ENCODE measurements around the gene RETSAT.
A peak's percentile ranks its signal among the peaks of the same experiment; 100 is the strongest.
"Not testable (repeated sequence)": the region's sequence is repeated elsewhere in the genome, so short reads cannot be mapped to it uniquely, and the experiment has no call there.

Gene RETSAT

DNA sequence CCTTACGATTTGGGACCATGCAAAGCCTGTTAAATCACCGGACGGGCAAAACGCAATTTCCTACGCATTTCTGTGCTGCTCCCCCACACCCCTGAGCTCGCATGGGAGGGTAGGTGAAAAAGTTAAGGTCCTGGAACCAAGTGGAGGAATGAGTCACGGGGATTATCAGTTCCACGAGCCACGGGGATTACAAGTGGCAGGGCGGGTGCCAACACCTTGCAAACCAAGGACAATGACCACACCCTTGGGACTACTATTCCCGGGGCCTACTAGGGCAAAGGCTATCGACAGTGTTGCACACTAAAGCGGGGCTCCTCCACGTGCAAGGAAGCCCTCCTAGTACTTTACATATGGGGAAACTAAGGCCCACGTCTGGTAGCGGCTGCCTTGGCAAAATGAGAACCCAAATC is 447 bp downstream of the RETSAT start:
- Histone ChIP-seq H3K23ac (ENCODE audit: low read length) (no peak overlapping the region), H3K36me3 (ENCODE audit: control insufficient read depth in 1 of 2, insufficient read depth in 2 of 2, low read length in 2 of 2) (peaks cover 17 to 34% of the 10 kb centered on the region in 2 experiments), H3K27ac (ENCODE audit: low read depth, low read length) (peak overlapping the region; percentile 24), H3K4me1 (ENCODE audit: control insufficient read depth in 1 of 2, insufficient read depth in 2 of 2, low read length in 2 of 2) (peaks cover 0 to 4% of the 10 kb centered on the region in 2 experiments), H3K4me2 (ENCODE audit: low read length) (peak overlapping the region; percentile 92), H3K4me3 (ENCODE audit: low read depth, low read length) (peak overlapping the region; percentile 63), H3K9me3 (ENCODE audit: insufficient read depth, low read depth, low read length) (no peaks in the 10 kb centered on the region), H3K79me2 (ENCODE audit: control insufficient read depth, insufficient read depth, low read length, poor library complexity) (peaks cover 2% of the 10 kb centered on the region), H3K79me1 (ENCODE audit: low read length) (peaks cover 2% of the 10 kb centered on the region), H3K4ac (ENCODE audit: low read depth, low read length) (peak overlapping the region; percentile 5), H2BK12ac (ENCODE audit: low read length) (no peak overlapping the region), H3K27me3 (ENCODE audit: insufficient read depth, low read length) (no peaks in the 10 kb centered on the region), H4K91ac (ENCODE audit: low read depth, low read length) (peak overlapping the region; percentile 28), H3K14ac (ENCODE audit: low read length) (peak overlapping the region; percentile 22), H2AFZ (ENCODE audit: insufficient read depth, low read length, poor library complexity) (peak overlapping the region; percentile 54), H2AK5ac (ENCODE audit: low read length) (no peak overlapping the region), H3K18ac (ENCODE audit: low read length) (peak overlapping the region; percentile 31), H4K12ac (ENCODE audit: low read depth, low read length) (peak overlapping the region; percentile 25), H4K8ac (ENCODE audit: low read depth, low read length) (peak overlapping the region; percentile 47), H3K9ac (ENCODE audit: low read length) (peak overlapping the region; percentile 81), H2BK5ac (ENCODE audit: low read depth, low read length, poor library complexity) (peak overlapping the region; percentile 29), H2BK120ac (ENCODE audit: insufficient read depth, low read length, poor library complexity) (no peak overlapping the region)
- WGBS (ENCODE audit: extremely low coverage, insufficient coverage, insufficient read length), result no CpG with 5 or more reads among the region's 16 CpGs
- DNase-seq, result peak in 1 of 2 donors; percentile 18

DNA sequence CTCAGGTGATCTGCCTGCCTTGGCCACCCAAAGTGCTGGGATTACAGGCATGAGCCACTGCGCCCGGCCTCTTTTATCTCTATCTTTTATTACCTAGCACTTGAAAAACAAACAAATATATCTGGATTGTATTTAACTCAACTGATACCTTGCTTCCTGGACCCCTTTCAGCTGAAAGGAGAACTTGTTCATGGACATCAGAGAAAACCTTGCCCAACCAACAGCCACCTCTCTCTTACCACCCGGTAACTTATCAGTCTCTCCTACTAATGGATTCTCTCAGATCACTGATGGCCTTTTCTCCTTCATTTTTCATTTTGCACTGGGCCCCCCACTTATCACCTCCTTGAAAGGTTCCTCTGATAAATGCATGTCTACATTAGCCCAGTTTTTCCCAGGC is 6.7 kb downstream of the RETSAT start:
- H2BK12ac ChIP-seq (ENCODE audit: low read length), result no peak overlapping the region
- H3K23ac ChIP-seq (ENCODE audit: low read length), result no peak overlapping the region
- no peak overlapping the region for H4K8ac ChIP-seq (ENCODE audit: low read depth, low read length)
- H4K91ac ChIP-seq (ENCODE audit: low read depth, low read length), result no peak overlapping the region
- no peak overlapping the region for H3K9ac ChIP-seq (ENCODE audit: low read length)
- H2BK120ac ChIP-seq (ENCODE audit: insufficient read depth, low read length, poor library complexity), result no peak overlapping the region
- no CpG with 5 or more reads among the region's 3 CpGs for WGBS (ENCODE audit: extremely low coverage, insufficient coverage, insufficient read length)
- H2BK5ac ChIP-seq (ENCODE audit: low read depth, low read length, poor library complexity), result no peak overlapping the region
- no peaks in the 10 kb centered on the region for H3K79me2 ChIP-seq (ENCODE audit: control insufficient read depth, insufficient read depth, low read length, poor library complexity)
- H2AFZ ChIP-seq (ENCODE audit: insufficient read depth, low read length, poor library complexity), result no peak overlapping the region
- no peak overlapping the region for H3K14ac ChIP-seq (ENCODE audit: low read length)
- H3K4me2 ChIP-seq (ENCODE audit: low read length), result no peak overlapping the region
- no peak overlapping the region for H4K12ac ChIP-seq (ENCODE audit: low read depth, low read length)
- DNase-seq, result no peak
- H3K4ac ChIP-seq (ENCODE audit: low read depth, low read length), result no peak overlapping the region
- no peak overlapping the region for H2AK5ac ChIP-seq (ENCODE audit: low read length)
- no peak overlapping the region for H3K4me3 ChIP-seq (ENCODE audit: low read depth, low read length)
- no peaks in the 10 kb centered on the region for H3K79me1 ChIP-seq (ENCODE audit: low read length)
- H3K36me3 ChIP-seq (ENCODE audit: control insufficient read depth in 1 of 2, insufficient read depth in 2 of 2, low read length in 2 of 2), result peaks cover 39 to 51% of the 10 kb centered on the region in 2 experiments
- no peaks in the 10 kb centered on the region for H3K4me1 ChIP-seq (ENCODE audit: control insufficient read depth in 1 of 2, insufficient read depth in 2 of 2, low read length in 2 of 2)
- no peaks in the 10 kb centered on the region for H3K9me3 ChIP-seq (ENCODE audit: insufficient read depth, low read depth, low read length)
- no peaks in the 10 kb centered on the region for H3K27me3 ChIP-seq (ENCODE audit: insufficient read depth, low read length)
- no peak overlapping the region for H3K27ac ChIP-seq (ENCODE audit: low read depth, low read length)
- no peak overlapping the region for H3K18ac ChIP-seq (ENCODE audit: low read length)

GRCh38 chr2:85344356-85344954 is 9.9 kb downstream of the RETSAT start:
- peak in 1 of 2 donors; percentile 29 for DNase-seq
- H4K8ac ChIP-seq (ENCODE audit: low read depth, low read length), result no peak overlapping the region

GRCh38 chr2:85343207-85343895 is 11.0 kb downstream of the RETSAT start:
- H4K8ac ChIP-seq (ENCODE audit: low read depth, low read length); H3K4me3 ChIP-seq (ENCODE audit: low read depth, low read length); H3K4me2 ChIP-seq (ENCODE audit: low read length); H2BK5ac ChIP-seq (ENCODE audit: low read depth, low read length, poor library complexity); H3K79me1 ChIP-seq (ENCODE audit: low read length); H2BK120ac ChIP-seq (ENCODE audit: insufficient read depth, low read length, poor library complexity); H2AK5ac ChIP-seq (ENCODE audit: low read length); H4K91ac ChIP-seq (ENCODE audit: low read depth, low read length); H4K12ac ChIP-seq (ENCODE audit: low read depth, low read length); H3K79me2 ChIP-seq (ENCODE audit: control insufficient read depth, insufficient read depth, low read length, poor library complexity); H2AFZ ChIP-seq (ENCODE audit: insufficient read depth, low read length, poor library complexity); H3K23ac ChIP-seq (ENCODE audit: low read length); H3K14ac ChIP-seq (ENCODE audit: low read length); H2BK12ac ChIP-seq (ENCODE audit: low read length); H3K4ac ChIP-seq (ENCODE audit: low read depth, low read length); H3K18ac ChIP-seq (ENCODE audit: low read length); DNase-seq; H3K9ac ChIP-seq (ENCODE audit: low read length); H3K4me1 ChIP-seq (ENCODE audit: control insufficient read depth in 1 of 2, insufficient read depth in 2 of 2, low read length in 2 of 2); H3K9me3 ChIP-seq (ENCODE audit: insufficient read depth, low read depth, low read length); H3K27me3 ChIP-seq (ENCODE audit: insufficient read depth, low read length); H3K27ac ChIP-seq (ENCODE audit: low read depth, low read length): not testable (repeated sequence)
- WGBS (ENCODE audit: extremely low coverage, insufficient coverage, insufficient read length), result no CpG with 5 or more reads among the region's 10 CpGs
- H3K36me3 ChIP-seq (ENCODE audit: control insufficient read depth in 1 of 2, insufficient read depth in 2 of 2, low read length in 2 of 2), result peaks cover 24 to 30% of the 10 kb centered on the region in 2 experiments

More at GRCh38 chr2:85344356-85344954, 9.9 kb downstream of the RETSAT start:
- H2BK12ac ChIP-seq (ENCODE audit: low read length), result no peak overlapping the region
- H3K36me3 ChIP-seq (ENCODE audit: control insufficient read depth in 1 of 2, insufficient read depth in 2 of 2, low read length in 2 of 2), result peaks cover 30 to 34% of the 10 kb centered on the region in 2 experiments
- no peak overlapping the region for H3K4me2 ChIP-seq (ENCODE audit: low read length)
- no peaks in the 10 kb centered on the region for H3K9me3 ChIP-seq (ENCODE audit: insufficient read depth, low read depth, low read length)
- H3K9ac ChIP-seq (ENCODE audit: low read length), result no peak overlapping the region
- no peak overlapping the region for H3K4me3 ChIP-seq (ENCODE audit: low read depth, low read length)
- no CpG with 5 or more reads among the region's 14 CpGs for WGBS (ENCODE audit: extremely low coverage, insufficient coverage, insufficient read length)
- H3K27me3 ChIP-seq (ENCODE audit: insufficient read depth, low read length), result no peaks in the 10 kb centered on the region
- H2BK5ac ChIP-seq (ENCODE audit: low read depth, low read length, poor library complexity), result no peak overlapping the region
- H4K12ac ChIP-seq (ENCODE audit: low read depth, low read length), result no peak overlapping the region
- H2AFZ ChIP-seq (ENCODE audit: insufficient read depth, low read length, poor library complexity), result no peak overlapping the region
- no peak overlapping the region for H3K27ac ChIP-seq (ENCODE audit: low read depth, low read length)
- no peak overlapping the region for H4K91ac ChIP-seq (ENCODE audit: low read depth, low read length)
- H3K4ac ChIP-seq (ENCODE audit: low read depth, low read length), result no peak overlapping the region
- H3K14ac ChIP-seq (ENCODE audit: low read length), result no peak overlapping the region
- H3K4me1 ChIP-seq (ENCODE audit: control insufficient read depth in 1 of 2, insufficient read depth in 2 of 2, low read length in 2 of 2), result no peaks in the 10 kb centered on the region
- H2BK120ac ChIP-seq (ENCODE audit: insufficient read depth, low read length, poor library complexity), result no peak overlapping the region
- no peak overlapping the region for H3K18ac ChIP-seq (ENCODE audit: low read length)
- H3K79me2 ChIP-seq (ENCODE audit: control insufficient read depth, insufficient read depth, low read length, poor library complexity), result no peaks in the 10 kb centered on the region
- H3K23ac ChIP-seq (ENCODE audit: low read length), result no peak overlapping the region
- H3K79me1 ChIP-seq (ENCODE audit: low read length), result no peaks in the 10 kb centered on the region
- H2AK5ac ChIP-seq (ENCODE audit: low read length), result no peak overlapping the region
